ENCODE results near the gene PABPN1L.

- TF ChIP-seq CTCF (IDR thresholded peaks at IDR 0.05) (no peak), EZH2 (IDR thresholded peaks at IDR 0.05) (no peak), EZH2phosphoT487 (IDR thresholded peaks at IDR 0.05) (no peak)
Measured at GRCh38 chr16:88883946-88884345, 17.5 kb upstream of the PABPN1L start.

Data from neural progenitor cell (in vitro differentiated cells).